Left cardiac atrium (tissue), 4 donors: ENCODE measurements around the gene MMP10. TPM values are rescaled to one million over a fixed set of nuclear protein-coding genes. Genes with fewer than 3 reads are reported as not detected.
"Not testable (repeated sequence)": the region's sequence is repeated elsewhere in the genome, so short reads cannot be mapped to it uniquely, and the experiment has no call there.

Experiments
- ATAC-seq, 2 donors: fragments of 200-7000 bp; cut with Tn5 transposase; one replicate each; pipeline ENCODE4 v1.9.1; 2020; ENCODE audit warnings: mild to moderate bottlenecking in 2 of 2, moderate library complexity in 2 of 2
- DNase-seq: peaks from one replicate; pipeline ENCODE4 v3.0.0-alpha.2; 2020
- intact Hi-C, 2 donors: fragments of 100-400 bp; cut with DNase I; formaldehyde crosslinking; loops; one replicate each; pipeline versions ENCODE4 v1.14.1 to v1.15.1; 2022 to 2023
- total RNA-seq, 2 donors: library from RNA; stranded (reverse); fragmentation: NEBNext Ultra II Directional; extraction: Animal tissue kit (Norgen Biotek cat#: 25700); gene quantifications; one replicate each; pipeline ENCODE4 v1.2.1, GENCODE V29; 2021
- donor health status: DM: no; HTN: yes; CAD: no.
- donor health status: DM: no; HTN: yes; CAD: no; lungs with severe emphysema.
- donor health status: DM: yes; HTN: yes; CAD: no.
- donor health status: Dilated cardiomyopathy.

MMP10 gene
- total RNA-seq, 2 donors from 2014 or later = not detected

DNA sequence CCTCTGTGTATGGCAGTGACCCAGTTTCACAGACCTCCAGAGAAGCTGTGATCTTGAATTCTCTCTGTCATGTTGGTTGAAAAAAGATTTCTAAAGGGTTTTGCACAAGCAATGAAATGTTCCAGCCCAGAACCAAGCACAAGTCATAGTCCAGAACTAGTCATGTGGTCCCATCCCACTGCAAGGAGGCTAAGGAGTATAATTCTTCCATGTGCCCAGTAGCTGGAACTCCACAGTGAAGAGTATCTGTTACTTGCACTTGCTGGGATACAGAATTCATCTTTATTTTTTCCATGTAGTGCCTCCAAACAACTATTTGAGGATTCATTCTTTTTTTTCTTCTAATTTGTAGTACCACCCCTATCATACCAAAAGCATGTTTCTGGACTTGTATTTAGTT lies 45.8 kb downstream of the MMP10 start:
- intact Hi-C loops = no loop called here
- no peak for DNase-seq
- no peak for ATAC-seq

DNA sequence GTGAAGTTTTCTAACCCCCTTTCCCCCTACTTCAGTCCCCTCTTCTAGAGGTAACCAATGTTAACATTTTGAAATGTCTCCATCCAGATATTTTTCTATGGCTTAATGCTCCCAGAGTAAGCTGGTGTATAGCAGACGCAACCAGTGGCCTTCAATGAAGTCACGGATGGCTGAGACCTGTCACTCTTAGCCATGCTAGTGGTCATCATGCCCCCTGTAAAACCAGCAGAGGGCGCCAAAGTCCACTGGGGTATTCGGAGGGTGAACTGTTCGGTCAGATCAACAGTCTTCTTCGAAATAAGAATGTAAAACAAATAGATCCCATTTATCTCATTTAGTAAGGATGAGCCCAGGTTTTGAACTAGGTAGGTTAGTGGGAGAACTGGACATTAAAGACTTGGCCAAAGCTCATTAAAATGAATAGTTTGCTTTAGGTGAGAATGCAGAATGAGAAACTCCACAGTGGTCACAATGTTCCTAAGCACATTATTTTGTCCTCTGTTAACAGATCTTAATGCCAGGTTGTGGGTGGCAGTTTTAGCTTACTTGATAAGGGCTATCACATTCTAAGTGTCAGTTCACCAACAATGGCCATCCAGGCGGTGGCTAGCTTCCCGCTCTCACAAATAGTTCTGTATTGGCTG lies 47.1 kb downstream of the MMP10 start:
- intact Hi-C loops = no loop called here
- ATAC-seq (no peak), DNase-seq (peak; percentile 30)

DNA sequence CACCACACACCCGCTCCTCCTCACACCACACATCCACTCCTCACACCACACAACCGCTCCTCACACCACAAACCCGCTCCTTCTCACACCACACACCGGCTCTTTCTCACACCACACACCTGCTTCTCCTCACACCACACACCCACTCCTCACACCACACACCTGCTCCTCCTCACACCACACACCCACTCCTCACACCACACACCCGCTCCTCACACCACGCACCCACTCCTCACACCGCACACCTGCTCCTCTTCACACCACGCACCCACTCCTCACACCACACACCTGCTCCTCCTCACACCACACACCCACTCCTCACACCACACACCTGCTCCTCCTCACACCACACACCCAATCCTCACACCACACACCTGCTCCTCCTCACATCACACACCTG lies 49.5 kb downstream of the MMP10 start:
- intact Hi-C loops, ATAC-seq, DNase-seq: not testable (repeated sequence)

DNA sequence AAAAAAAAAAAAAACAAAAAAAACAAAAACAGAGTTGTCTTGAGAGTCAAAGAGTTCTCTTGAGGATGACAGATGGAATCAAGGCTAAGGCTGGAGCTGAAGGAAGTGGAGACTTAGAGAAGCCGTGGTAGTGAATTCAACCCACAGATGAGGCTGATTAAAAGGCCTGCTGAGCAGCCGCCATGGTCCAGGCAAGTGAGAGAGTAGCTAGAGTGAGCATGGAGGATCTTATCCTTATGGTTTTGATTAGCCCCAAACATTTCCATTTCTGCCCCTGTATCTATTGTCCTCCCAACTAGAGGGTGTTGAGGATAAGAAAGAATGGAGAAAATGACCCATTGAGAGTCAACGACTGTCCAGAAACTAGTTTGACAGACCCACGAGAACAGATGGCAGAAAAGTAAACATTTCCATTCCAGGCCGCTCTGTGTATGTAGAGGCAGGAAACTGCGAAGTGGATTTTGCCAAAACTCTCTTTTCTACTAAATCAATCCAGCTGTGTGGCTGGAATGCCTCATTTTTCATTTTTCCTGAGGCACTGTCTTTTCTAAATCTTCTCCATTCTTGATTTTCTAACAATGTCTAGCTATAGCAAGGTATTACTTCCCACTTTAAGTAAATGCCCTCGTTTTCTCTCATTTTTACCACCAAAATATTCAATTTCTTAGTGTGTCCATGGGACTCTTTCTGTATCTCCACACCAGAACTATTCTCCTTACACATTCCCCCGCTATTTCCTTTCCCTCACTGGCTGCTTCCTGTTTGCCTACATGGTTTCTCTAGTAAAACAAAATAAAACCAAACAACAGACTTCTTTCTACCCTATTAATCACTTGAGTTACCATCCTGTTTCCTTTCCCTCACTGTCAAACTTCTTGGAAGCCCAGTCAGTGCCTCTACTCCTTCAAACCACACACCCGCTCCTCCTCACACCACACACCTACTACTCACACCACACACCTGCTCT lies 50.3 kb downstream of the MMP10 start:
- ATAC-seq = no peak

DNA sequence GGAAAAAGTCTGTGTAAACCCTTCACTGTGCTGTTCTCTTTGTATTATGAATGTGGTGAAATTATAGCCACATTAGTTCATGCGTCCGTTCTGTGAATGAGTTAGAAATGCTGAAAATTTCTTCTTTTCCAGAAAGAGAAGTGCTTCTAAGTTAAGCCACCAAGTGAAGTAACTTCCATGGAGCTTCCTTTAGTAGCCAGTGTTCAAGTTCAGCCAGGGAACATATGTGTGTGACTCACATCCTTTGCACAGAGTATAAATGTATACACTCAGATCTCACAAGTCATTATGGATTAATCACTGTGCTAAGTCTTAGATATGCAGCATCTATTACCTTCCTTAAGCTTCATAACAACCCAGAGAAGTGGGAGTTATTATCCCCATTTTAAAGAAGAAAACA lies 52.5 kb downstream of the MMP10 start:
- intact Hi-C loops = no loop called here
- DNase-seq (no peak), ATAC-seq (no peak)

More for the DNA sequence above, 50.3 kb downstream of the MMP10 start:
- DNase-seq = no peak
- intact Hi-C loops = no loop called here

DNA sequence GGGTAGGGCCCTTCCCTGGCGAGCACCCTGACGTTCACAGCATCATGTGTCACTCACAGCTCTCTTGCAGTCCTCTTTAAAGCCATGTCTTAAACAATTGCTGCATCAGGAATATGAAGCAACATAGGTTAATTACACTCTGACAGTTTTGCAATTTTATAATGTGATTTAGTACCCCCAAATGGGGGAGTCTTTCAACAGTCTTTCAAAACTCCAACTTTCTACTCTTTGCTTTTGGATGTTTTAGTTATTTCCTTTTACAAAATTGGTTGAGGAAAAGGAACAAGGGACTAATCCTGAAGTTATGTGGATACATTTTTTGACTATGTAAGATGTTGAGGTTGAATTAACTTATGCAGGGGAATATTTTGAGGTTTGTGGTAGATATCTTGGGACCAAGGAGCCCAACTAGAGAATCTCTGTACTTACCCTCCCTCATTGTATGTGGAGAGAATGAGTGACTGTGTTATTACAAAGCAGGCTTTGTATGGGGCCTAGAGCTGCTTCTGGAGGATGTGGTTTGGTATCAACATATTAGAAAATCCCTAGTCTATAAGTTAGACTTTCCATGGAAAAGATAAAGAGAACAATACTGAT lies 55.4 kb downstream of the MMP10 start, which contains the start of gene MMP8:
Gene MMP8 (minus strand): TSS at position 51 of the 597 bp plus-strand sequence. CDS start 99 bp downstream, outside the sequence.
- no peak for ATAC-seq
- DNase-seq = no peak
- intact Hi-C loops = no loop called here

DNA sequence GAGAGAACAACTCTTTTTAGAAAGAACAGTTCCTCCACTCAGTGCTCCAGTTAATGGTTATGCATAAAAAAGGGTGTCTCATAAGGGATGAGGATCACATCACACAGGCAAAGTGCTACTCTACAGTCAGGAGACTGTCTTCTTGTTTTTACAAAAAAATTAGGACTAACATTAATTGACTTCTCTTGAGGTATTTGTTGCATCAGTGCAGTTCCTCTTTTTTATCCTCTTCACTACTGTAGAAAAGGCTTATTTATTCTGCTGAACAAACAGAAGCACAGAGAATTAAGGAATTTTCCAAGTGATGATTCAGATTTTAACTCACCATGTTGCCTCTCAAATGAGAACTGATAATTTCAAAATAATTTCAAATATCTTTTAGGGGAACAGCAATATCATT lies 57.6 kb downstream of the MMP10 start:
- no peak for ATAC-seq
- intact Hi-C loops = no loop called here
- no peak for DNase-seq

Other genes starting within 250 kb of the MMP10 start
- under 1 TPM in 1 of 2 donors, not detected in 1; 0.32 TPM for gene MMP7, start 249.9 kb downstream of the MMP10 start, total RNA-seq
- not detected for gene MMP20, start 155.3 kb downstream of the MMP10 start, total RNA-seq
- gene MMP27, start 74.9 kb downstream of the MMP10 start, total RNA-seq = not detected
- under 1 TPM in 1 of 2 donors, not detected in 1; 0.37 TPM for gene MMP8, start 55.7 kb downstream of the MMP10 start, total RNA-seq
- under 1 TPM; 0.15 to 0.21 TPM for gene MMP1, start 17.5 kb upstream of the MMP10 start, total RNA-seq
- gene MMP3, start 63.0 kb upstream of the MMP10 start, total RNA-seq = not detected
- not detected for gene MMP12, start 94.4 kb upstream of the MMP10 start, total RNA-seq
- gene MMP13, start 175.1 kb upstream of the MMP10 start, total RNA-seq = not detected